ENCODE data around the gene MACF1. TPM values are rescaled to one million over a fixed set of nuclear protein-coding genes. Genes with fewer than 3 reads are reported as not detected.

MACF1 gene
- total RNA-seq, 1 experiment from 2014 or later = 190 TPM

DNA sequence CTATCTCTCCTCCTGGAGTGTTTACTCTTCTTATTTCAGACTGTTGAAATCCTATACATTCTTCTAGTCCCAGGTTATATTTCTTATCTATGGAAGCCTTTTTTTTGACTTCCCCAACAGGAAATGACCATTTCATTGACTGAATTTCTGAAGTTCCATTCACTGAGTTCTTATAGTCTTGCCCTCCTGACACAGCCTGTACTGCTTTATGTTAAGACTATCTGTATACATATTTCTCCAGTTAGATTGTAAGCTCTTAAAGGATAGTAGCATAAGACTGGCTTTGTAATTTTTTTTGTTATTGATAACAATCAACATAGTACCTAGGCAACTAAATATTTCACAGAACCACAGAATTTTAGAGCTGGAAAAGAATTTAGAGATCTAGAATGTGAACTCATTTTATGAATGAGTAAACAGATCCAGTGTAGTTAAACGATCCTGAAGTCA lies 14.9 kb upstream of the MACF1 start:
- Histone ChIP-seq H3K4me1 (ENCODE audit: insufficient read depth, low read length) (peaks cover 9% of the 10 kb centered on the region; the same call in 1 of the 2 replicates), H3T11ph (ENCODE audit: low read length) (no peak overlapping the region), H4K91ac (ENCODE audit: insufficient read length, low read depth, low read length) (no peak overlapping the region), H3K9ac (ENCODE audit: extremely low read depth, insufficient read length, low read length) (no peak overlapping the region), H3K14ac (ENCODE audit: insufficient read depth, low read length) (no peak overlapping the region), H3K18ac (ENCODE audit: insufficient read length, low read depth, low read length) (no peak overlapping the region), H3K27me3 (ENCODE audit: insufficient read depth, low read length) (no peaks in the 10 kb centered on the region), H2BK120ac (ENCODE audit: low read depth, low read length, poor library complexity, severe bottlenecking) (no peak overlapping the region), H3K4ac (ENCODE audit: low read depth, low read length) (no peak overlapping the region), H2BK20ac (ENCODE audit: low read depth, low read length, poor library complexity, severe bottlenecking) (no peak overlapping the region), H3K23me2 (ENCODE audit: insufficient read length, low read depth, low read length, poor library complexity, severe bottlenecking) (no peaks in the 10 kb centered on the region), H3K79me1 (ENCODE audit: insufficient read depth, low read depth, low read length, poor library complexity, severe bottlenecking) (peaks cover 3% of the 10 kb centered on the region), H2BK15ac (ENCODE audit: low read depth, low read length) (no peak overlapping the region), H4K5ac (ENCODE audit: insufficient read length, low read depth, low read length) (no peak overlapping the region), H2BK12ac (ENCODE audit: insufficient read length, low read depth, low read length) (no peak overlapping the region), H3K9me3 (ENCODE audit: control insufficient read depth, low read depth, low read length) (no peaks in the 10 kb centered on the region), H3K4me2 (ENCODE audit: insufficient read depth, insufficient read length, low read length) (no peak overlapping the region), H2AFZ (ENCODE audit: low read length) (no peak overlapping the region), H4K8ac (replicated peaks; ENCODE audit: insufficient read length, low read depth, low read length) (no peak overlapping the region), H3K23ac (ENCODE audit: insufficient read length, low read depth, low read length) (no peak overlapping the region), H3K79me2 (ENCODE audit: insufficient read depth, low read length) (peaks cover 9% of the 10 kb centered on the region), H3K56ac (ENCODE audit: insufficient read length, low read depth, low read length) (no peak overlapping the region), H2AK5ac (ENCODE audit: insufficient read length, low read length) (no peak overlapping the region), H4K20me1 (ENCODE audit: control insufficient read depth, insufficient read depth, insufficient read length) (no peaks in the 10 kb centered on the region), H2BK5ac (ENCODE audit: insufficient read length, low read length) (no peak overlapping the region), H3K27ac (ENCODE audit: insufficient read length, low read depth, low read length) (no peak overlapping the region)
- no peaks in the 10 kb centered on the region for H3K9me3 Mint-ChIP-seq
- no peaks in the 10 kb centered on the region for H3K27me3 Mint-ChIP-seq (ENCODE audit: low read depth)
- peak overlapping the region; percentile 1 to 80 (median 32); a peak in 5 of 7 replicates for H3K27ac Mint-ChIP-seq
- H3K36me3 Mint-ChIP-seq (ENCODE audit: insufficient read depth in 1 of 3, low read depth in 3 of 3) = no peaks in the 10 kb centered on the region
- WGBS (ENCODE audit: extremely low coverage, insufficient read length, low lambda C conversion rate) = no CpG with 5 or more reads among the region's 1 CpG
- DNase-seq = no peak
- no peak overlapping the region for H3K4me3 Mint-ChIP-seq
- no peak for TF ChIP-seq CTCF (conservative IDR thresholded peaks at IDR 0.05)
- peaks cover 54 to 70% of the 10 kb centered on the region in 2 experiments for H3K4me1 Mint-ChIP-seq
